Endothelial cell of umbilical vein (primary cell): Measurements from ENCODE around the gene COL5A1. TPM values are rescaled to one million over a fixed set of nuclear protein-coding genes. Genes with fewer than 3 reads are reported as not detected.

Source experiments
- BruUV-seq: library from RNA; stranded (reverse); fragments of 400-500 nt; replicated peaks from 2 replicates; lab custom pipeline; 2021; lab: Mats Ljungman, UMichigan
- CTCF ChIA-PET: fragments of 300-600, 350-600 bp; sonication (Branson Sonifier 250); formaldehyde crosslinking; loops from one replicate; lab custom pipeline; 2021; ENCODE audit warnings: antibody characterized with exemption, inconsistent platforms; lab: Charles Lee
- POLR2A ChIA-PET: fragments of 300-600, 350-600 bp; sonication (Branson Sonifier 250); formaldehyde crosslinking; loops from one replicate; lab custom pipeline; 2021; ENCODE audit warnings: antibody characterized with exemption, inconsistent platforms; lab: Charles Lee
- DNase-seq: peaks from one replicate; pipeline ENCODE4 v3.0.0-alpha.2; 2011; ENCODE audit warnings: low read depth, low spot score
- FAIRE-seq: peaks from 2 replicates; lab custom pipeline; 2011; peaks lifted over from hg19 to GRCh38; lab: Jason Lieb, UNC
- H2AFZ ChIP-seq: 2 replicates; pipeline ENCODE4 v1.6.0; 2012; ENCODE audit warnings: low read depth, low read length, control low read depth, inconsistent platforms
- H3K27ac ChIP-seq: 2 replicates; pipeline ENCODE4 v1.5.1; 2011; ENCODE audit warnings: low read depth, mild to moderate bottlenecking, control low read depth, low read length, moderate library complexity; ENCODE audit not compliant: insufficient read depth
- H3K27me3 ChIP-seq, 2 experiments: 2 replicates each; pipeline versions ENCODE4 v1.6.0 to v1.6.1; 2011; ENCODE audit warnings: low read length in 2 of 2, mixed read lengths in 1 of 2; ENCODE audit not compliant: control insufficient read depth in 2 of 2, insufficient read depth in 2 of 2
- H3K36me3 ChIP-seq, 2 experiments: 2 replicates in 1 of 2; 3 replicates in 1 of 2; pipeline ENCODE4 v1.5.1; 2011; ENCODE audit warnings: low read length in 2 of 2, mild to moderate bottlenecking in 1 of 2, moderate library complexity in 1 of 2; ENCODE audit not compliant: control insufficient read depth in 2 of 2, insufficient read depth in 2 of 2; ENCODE audit errors: extremely low read depth in 1 of 2
- H3K4me1 ChIP-seq: 3 replicates; pipeline ENCODE4 v1.5.1; 2011; ENCODE audit warnings: mild to moderate bottlenecking, low read length; ENCODE audit not compliant: control insufficient read depth, insufficient read depth; ENCODE audit errors: extremely low read depth
- H3K4me2 ChIP-seq: 2 replicates; pipeline ENCODE4 v1.6.1; 2011; ENCODE audit warnings: low read length, control low read depth, mixed read lengths; ENCODE audit not compliant: insufficient read depth
- H3K4me3 ChIP-seq, 3 experiments: fragments of 200-600 bp in 1 of 3; sonication (generic), shearing (Covaris generic) in 1 of 3; replicated peaks in 1 of 3; 2 replicates each; pipeline ENCODE4 v1.5.1; 2011 to 2016; ENCODE audit warnings: control low read depth in 3 of 3, low read length in 3 of 3, mild to moderate bottlenecking in 2 of 3, inconsistent platforms in 1 of 3, low read depth in 1 of 3, moderate library complexity in 1 of 3; ENCODE audit not compliant: insufficient read depth in 1 of 3
- H3K79me2 ChIP-seq: 2 replicates; pipeline ENCODE4 v1.6.0; 2012; ENCODE audit warnings: low read length, inconsistent platforms; ENCODE audit not compliant: control insufficient read depth, insufficient read depth
- H3K9ac ChIP-seq: replicated peaks from 2 replicates; pipeline ENCODE3; 2011; ENCODE audit warnings: low read length, control low read depth; ENCODE audit not compliant: insufficient read depth; ENCODE audit errors: extremely low read depth
- H3K9me1 ChIP-seq: replicated peaks from 3 replicates; pipeline ENCODE4 v1.6.0; 2011; ENCODE audit warnings: mild to moderate bottlenecking, low read length; ENCODE audit not compliant: control insufficient read depth, insufficient read depth; ENCODE audit errors: extremely low read depth
- H3K9me3 ChIP-seq: replicated peaks from 2 replicates; pipeline ENCODE4 v1.5.1; 2012; ENCODE audit warnings: low read length, inconsistent platforms; ENCODE audit not compliant: control insufficient read depth, insufficient read depth
- H4K20me1 ChIP-seq: replicated peaks from 2 replicates; pipeline ENCODE3; 2011; ENCODE audit warnings: mild to moderate bottlenecking, low read length; ENCODE audit not compliant: control insufficient read depth, insufficient read depth; ENCODE audit errors: extremely low read depth
- CTCF ChIP-seq, 2 donors: IDR thresholded peaks; 1 replicate in 1 of 2; 2 replicates in 1 of 2; pipeline ENCODE4 v1.5.1; 2011; ENCODE audit warnings: low read length in 2 of 2, mild to moderate bottlenecking in 2 of 2, moderate library complexity in 2 of 2, control low read depth in 1 of 2, inconsistent platforms in 1 of 2, low read depth in 1 of 2; ENCODE audit not compliant: insufficient read depth in 1 of 2; ENCODE audit errors: extremely low read depth in 1 of 2
- EZH2 ChIP-seq: IDR thresholded peaks from 2 replicates; pipeline ENCODE4 v1.6.1; 2012; ENCODE audit warnings: borderline replicate concordance, low read depth, mild to moderate bottlenecking, moderate library complexity, low read length, inconsistent platforms; ENCODE audit not compliant: severe bottlenecking
- FOS ChIP-seq: IDR thresholded peaks from 2 replicates; pipeline ENCODE4 v1.6.1; 2011; ENCODE audit warnings: mild to moderate bottlenecking, low read length, moderate library complexity, borderline replicate concordance; ENCODE audit not compliant: insufficient read depth
- GATA2 ChIP-seq: IDR thresholded peaks from 2 replicates; pipeline ENCODE4 v1.7.0; 2011; ENCODE audit warnings: low read depth, mild to moderate bottlenecking, moderate library complexity, mixed read lengths, low read length; ENCODE audit not compliant: insufficient read length, insufficient read depth
- JUN ChIP-seq: IDR thresholded peaks from 2 replicates; pipeline ENCODE4 v1.6.1; 2011; ENCODE audit warnings: borderline replicate concordance, low read depth; ENCODE audit not compliant: insufficient read length, insufficient read depth
- MAX ChIP-seq: IDR thresholded peaks from 2 replicates; pipeline ENCODE4 v1.6.1; 2011; ENCODE audit not compliant: insufficient read depth, insufficient read length
- MYC ChIP-seq: IDR thresholded peaks from one replicate; pipeline ENCODE4 v1.6.1; 2011; ENCODE audit warnings: mild to moderate bottlenecking, low read depth, low read length
- POLR2A ChIP-seq: IDR thresholded peaks from 2 replicates; pipeline ENCODE4 v1.6.1; 2012; ENCODE audit warnings: low read depth, mild to moderate bottlenecking, control low read depth, low read length
- POLR2AphosphoS5 ChIP-seq: IDR thresholded peaks from 2 replicates; pipeline ENCODE4 v1.6.1; 2012; ENCODE audit warnings: low read depth, mild to moderate bottlenecking, control low read depth, low read length, moderate library complexity; ENCODE audit not compliant: insufficient read depth
- dilution Hi-C: fragments of 300-500 bp; cut with MboI; formaldehyde crosslinking; loops from one replicate; pipeline ENCODE4 v1.15.0; 2019; ENCODE audit warnings: low sequenced_read_pairs; ENCODE audit not compliant: extremely low pct_ligation_motif_present
- intact Hi-C: fragments of 100-400 bp; cut with micrococcal nuclease; formaldehyde crosslinking; loops from one replicate; pipeline ENCODE4 v1.10.0; 2022
- polyA plus RNA-seq, 4 experiments: library from polyadenylated mRNA; depleted of rRNA in 3 of 4; stranded (reverse) in 3 of 4; unstranded in 1 of 4; fragments of >200 nt; gene quantifications; 2 replicates each; pipeline versions ENCODE4 v1.2.1 to v1.2.3, GENCODE V29; 2011 to 2012; ENCODE audit warnings: missing spikeins in 1 of 4
- total RNA-seq: library from RNA; stranded (reverse); gene quantifications from 2 replicates; pipeline ENCODE4 v1.2.3, GENCODE V29; 2021

COL5A1 gene
- total and polyA plus RNA-seq, 2 donors (not counting 3 experiments of a cell fraction or from before 2014, with no cell fraction given): 97.4 to 175 TPM

- Histone ChIP-seq H3K27me3 (no peaks in the 10 kb centered on the region), H3K27ac (no peak overlapping the region), H3K4me3 (no peak overlapping the region), H3K9ac (no peak overlapping the region), H3K4me1 (no peaks in the 10 kb centered on the region), H4K20me1 (no peaks in the 10 kb centered on the region), H3K9me1 (no peaks in the 10 kb centered on the region), H3K36me3 (peaks cover 5 to 19% of the 10 kb centered on the region in 2 experiments), H3K79me2 (no peaks in the 10 kb centered on the region), H3K4me2 (no peak overlapping the region), H2AFZ (no peak overlapping the region), H3K9me3 (no peaks in the 10 kb centered on the region)
- FAIRE-seq (no peak), DNase-seq (no peak)
- ChIA-PET CTCF (interaction anchor here (1.0 to 1.3 kb wide), 2 partner anchors 10 to 17 kb away, joined by 3 to 4 read pairs; no protein-coding TSS in a partner anchor), POLR2A (no interaction called here)
- intact Hi-C loops: no loop called here
- BruUV-seq: no TSS peak
- dilution Hi-C loops: no loop called here
- TF ChIP-seq MYC: no peak
- no peak for TF ChIP-seq GATA2
- no peak for TF ChIP-seq EZH2
- TF ChIP-seq POLR2A: no peak
- no peak for TF ChIP-seq FOS
- no peak for TF ChIP-seq MAX
- no peak for TF ChIP-seq JUN
- no peak for TF ChIP-seq POLR2AphosphoS5
- TF ChIP-seq CTCF (IDR thresholded peaks at IDR 0.05; ENCODE audit: extremely low read depth in 1 of 2, insufficient read depth in 1 of 2, low read depth in 1 of 2, low read length in 2 of 2): no peak
These were observed 153.8 kb downstream of the COL5A1 start for GRCh38 chr9:134795446-134795845.
